DOHH2 (cell line): ENCODE measurements around the gene ATP6V1G3.

Experiments used
- H3F3A ChIP-seq: fragments of 200-600 bp; sonication (generic), shearing (Covaris generic); 2 replicates; pipeline ENCODE4 v1.6.0; 2016; ENCODE audit warnings: antibody characterized with exemption, mild to moderate bottlenecking; ENCODE audit not compliant: control insufficient read depth, insufficient read depth
- H3K27ac ChIP-seq: fragments of 200-600 bp; sonication (generic); 2 replicates; pipeline ENCODE4 v1.5.1; 2014; ENCODE audit warnings: low read depth, mild to moderate bottlenecking, low read length, moderate library complexity
- H3K27me3 ChIP-seq: fragments of 200-600 bp; sonication (generic); 2 replicates; pipeline ENCODE4 v1.6.1; 2014; ENCODE audit warnings: mild to moderate bottlenecking, low read length, mixed read lengths; ENCODE audit not compliant: control insufficient read depth
- H3K36me3 ChIP-seq: fragments of 200-600 bp; sonication (generic); 2 replicates; pipeline ENCODE4 v1.6.1; 2014; ENCODE audit warnings: mild to moderate bottlenecking, low read length, moderate library complexity, mixed read lengths; ENCODE audit not compliant: control insufficient read depth
- H3K4me1 ChIP-seq: fragments of 200-600 bp; sonication (generic); 2 replicates; pipeline ENCODE4 v1.6.1; 2014; ENCODE audit warnings: mild to moderate bottlenecking, low read length, mixed read lengths; ENCODE audit not compliant: control insufficient read depth
- H3K4me2 ChIP-seq: fragments of 200-600 bp; sonication (generic); 2 replicates; pipeline ENCODE4 v1.6.0; 2014; ENCODE audit warnings: mild to moderate bottlenecking, low read length, moderate library complexity
- H3K4me3 ChIP-seq: fragments of 200-600 bp; sonication (generic); 2 replicates; pipeline ENCODE4 v1.5.1; 2014; ENCODE audit warnings: mild to moderate bottlenecking, low read length, mixed read lengths
- H3K79me2 ChIP-seq: fragments of 200-600 bp; sonication (generic); 2 replicates; pipeline ENCODE4 v1.6.1; 2014; ENCODE audit warnings: mild to moderate bottlenecking, low read length, mixed read lengths; ENCODE audit not compliant: control insufficient read depth
- H3K9me2 ChIP-seq: fragments of 200-600 bp; sonication (generic); replicated peaks from 2 replicates; pipeline ENCODE4 v1.6.1; 2014; ENCODE audit warnings: mild to moderate bottlenecking, low read length, mixed read lengths; ENCODE audit not compliant: control insufficient read depth
- H3K9me3 ChIP-seq: fragments of 200-600 bp; sonication (generic); 2 replicates; pipeline ENCODE4 v1.6.1; 2014; ENCODE audit warnings: antibody characterized with exemption, low read length, mixed read lengths; ENCODE audit not compliant: control insufficient read depth, insufficient read depth
- H4K20me1 ChIP-seq: fragments of 200-600 bp; sonication (generic); 2 replicates; pipeline ENCODE4 v1.6.0; 2014; ENCODE audit warnings: low read depth, mild to moderate bottlenecking, antibody characterized with exemption, low read length, moderate library complexity; ENCODE audit not compliant: control insufficient read depth, insufficient read depth
- EZH2phosphoT487 ChIP-seq: fragments of 200-600 bp; sonication (generic); IDR thresholded peaks from 2 replicates; pipeline ENCODE4 v1.6.1; 2017; ENCODE audit warnings: borderline replicate concordance, mild to moderate bottlenecking, antibody characterized with exemption, low read length, moderate library complexity, mixed read lengths
- TF ChIP-seq, protein P1 (sequence below): fragments of 200-600 bp; sonication (generic); IDR thresholded peaks from one replicate; pipeline ENCODE4 v1.5.1; 2014; ENCODE audit warnings: antibody characterized with exemption, mild to moderate bottlenecking, low read depth, low read length; ENCODE audit not compliant: poor library complexity, severe bottlenecking

ATP6V1G3 gene

DNA sequence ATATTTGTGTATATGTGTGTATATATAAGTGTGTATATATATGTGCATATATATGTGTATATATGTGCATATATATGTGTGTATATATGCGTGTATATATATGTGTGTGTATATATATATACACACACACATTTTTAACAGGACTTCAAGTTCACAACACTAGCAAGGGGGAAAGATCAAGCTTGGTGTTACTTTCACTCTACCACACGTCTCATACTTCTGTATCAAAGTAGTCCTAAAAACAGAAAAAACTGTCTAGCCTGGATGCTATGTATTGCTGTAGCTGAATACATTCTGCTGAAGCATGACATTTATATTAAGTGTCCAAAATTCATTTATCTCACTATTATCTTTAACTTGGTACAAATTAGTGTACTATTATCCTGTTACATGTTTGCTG, 17.9 kb upstream of the ATP6V1G3 start:
- Histone ChIP-seq H3K27ac (no peak overlapping the region), H3K9me2 (no peaks in the 10 kb centered on the region)
- no peak for TF ChIP-seq EZH2phosphoT487
- TF ChIP-seq, protein P1, sequence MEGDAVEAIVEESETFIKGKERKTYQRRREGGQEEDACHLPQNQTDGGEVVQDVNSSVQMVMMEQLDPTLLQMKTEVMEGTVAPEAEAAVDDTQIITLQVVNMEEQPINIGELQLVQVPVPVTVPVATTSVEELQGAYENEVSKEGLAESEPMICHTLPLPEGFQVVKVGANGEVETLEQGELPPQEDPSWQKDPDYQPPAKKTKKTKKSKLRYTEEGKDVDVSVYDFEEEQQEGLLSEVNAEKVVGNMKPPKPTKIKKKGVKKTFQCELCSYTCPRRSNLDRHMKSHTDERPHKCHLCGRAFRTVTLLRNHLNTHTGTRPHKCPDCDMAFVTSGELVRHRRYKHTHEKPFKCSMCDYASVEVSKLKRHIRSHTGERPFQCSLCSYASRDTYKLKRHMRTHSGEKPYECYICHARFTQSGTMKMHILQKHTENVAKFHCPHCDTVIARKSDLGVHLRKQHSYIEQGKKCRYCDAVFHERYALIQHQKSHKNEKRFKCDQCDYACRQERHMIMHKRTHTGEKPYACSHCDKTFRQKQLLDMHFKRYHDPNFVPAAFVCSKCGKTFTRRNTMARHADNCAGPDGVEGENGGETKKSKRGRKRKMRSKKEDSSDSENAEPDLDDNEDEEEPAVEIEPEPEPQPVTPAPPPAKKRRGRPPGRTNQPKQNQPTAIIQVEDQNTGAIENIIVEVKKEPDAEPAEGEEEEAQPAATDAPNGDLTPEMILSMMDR = no peak

DNA sequence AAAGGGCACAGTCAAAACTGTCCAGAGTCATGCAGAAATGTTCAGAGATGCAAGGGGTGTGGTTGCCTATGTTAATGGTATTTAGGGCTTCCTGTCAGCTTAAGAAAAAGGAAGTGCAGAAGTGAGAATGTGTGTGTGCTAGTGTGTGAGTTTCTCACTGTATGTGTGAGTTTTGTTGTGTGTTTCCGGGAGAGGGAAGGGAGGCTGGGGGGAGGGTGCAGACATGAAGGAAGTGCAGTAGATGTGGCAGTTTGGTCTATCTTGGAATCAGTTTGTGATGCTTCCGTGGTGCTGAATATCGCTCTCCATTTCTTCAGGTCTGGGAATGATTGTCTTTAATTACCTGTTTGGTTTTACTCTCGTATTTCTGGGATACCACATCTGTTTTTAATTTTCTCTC, 16.5 kb upstream of the ATP6V1G3 start:
- Histone ChIP-seq H3K4me2 (peak overlapping the region; percentile 69), H3K9me2 (no peaks in the 10 kb centered on the region), H3K27me3 (no peaks in the 10 kb centered on the region), H3F3A (peaks cover 13% of the 10 kb centered on the region), H3K4me1 (peaks cover 67% of the 10 kb centered on the region), H3K79me2 (no peaks in the 10 kb centered on the region), H3K36me3 (no peaks in the 10 kb centered on the region), H3K9me3 (no peaks in the 10 kb centered on the region), H3K4me3 (peak overlapping the region; percentile 61), H3K27ac (peak overlapping the region; percentile 50), H4K20me1 (no peaks in the 10 kb centered on the region)
- TF ChIP-seq EZH2phosphoT487 = no peak
- TF ChIP-seq, protein P1 = no peak

More for the DNA sequence above, 17.9 kb upstream of the ATP6V1G3 start:
- H3K4me1 ChIP-seq = peaks cover 53% of the 10 kb centered on the region
- peaks cover 13% of the 10 kb centered on the region for H3F3A ChIP-seq
- H3K79me2 ChIP-seq = no peaks in the 10 kb centered on the region
- H3K9me3 ChIP-seq = no peaks in the 10 kb centered on the region
- no peaks in the 10 kb centered on the region for H3K36me3 ChIP-seq
- no peaks in the 10 kb centered on the region for H3K27me3 ChIP-seq
- H4K20me1 ChIP-seq = no peaks in the 10 kb centered on the region
- H3K4me3 ChIP-seq = no peak overlapping the region
- H3K4me2 ChIP-seq = no peak overlapping the region

- Histone ChIP-seq H4K20me1 (no peaks in the 10 kb centered on the region), H3F3A (peaks cover 11% of the 10 kb centered on the region), H3K9me3 (no peaks in the 10 kb centered on the region), H3K9me2 (no peaks in the 10 kb centered on the region), H3K4me3 (no peak overlapping the region), H3K4me2 (no peak overlapping the region), H3K27ac (no peak overlapping the region), H3K79me2 (no peaks in the 10 kb centered on the region), H3K4me1 (peaks cover 64% of the 10 kb centered on the region), H3K27me3 (no peaks in the 10 kb centered on the region), H3K36me3 (no peaks in the 10 kb centered on the region)
- TF ChIP-seq EZH2phosphoT487 = no peak
- TF ChIP-seq, protein P1 = peak; percentile 50
These were observed 12.4 kb upstream of the ATP6V1G3 start for GRCh38 chr1:198552668-198553416.
